GM23338 (cell line): ENCODE measurements around the gene TRIM67. TPM values are rescaled to one million over a fixed set of nuclear protein-coding genes. Genes with fewer than 3 reads are reported as not detected.

Experiments
- ATAC-seq: fragments of 200-7000 bp; cut with Tn5 transposase; 3 replicates; pipeline ENCODE4 v1.9.1; 2020
- DNase-seq: peaks from one replicate; pipeline ENCODE4 v3.0.0-alpha.2; 2015; ENCODE audit warnings: low spot score
- H2AFZ ChIP-seq: fragments of 200-600 bp; sonication (generic); 2 replicates; pipeline ENCODE4 v1.8.0; 2016; ENCODE audit warnings: antibody characterized with exemption, mild to moderate bottlenecking, moderate library complexity
- H3F3A ChIP-seq: fragments of 200-600 bp; sonication (generic); replicated peaks from 2 replicates; pipeline ENCODE4 v1.8.0; 2017; ENCODE audit warnings: antibody characterized with exemption, mixed run types, low read depth
- H3K27ac ChIP-seq: fragments of 200-600 bp; sonication (generic); 2 replicates; pipeline ENCODE4 v1.6.1; 2016; ENCODE audit warnings: low read depth
- H3K27me3 ChIP-seq: fragments of 200-600 bp; sonication (generic); 2 replicates; pipeline ENCODE4 v1.8.0; 2016; ENCODE audit warnings: mild to moderate bottlenecking, mixed run types, moderate library complexity; ENCODE audit not compliant: insufficient read depth
- H3K36me3 ChIP-seq: fragments of 200-600 bp; sonication (generic); 2 replicates; pipeline ENCODE4 v1.8.0; 2016; ENCODE audit warnings: mild to moderate bottlenecking; ENCODE audit not compliant: insufficient read depth
- H3K4me1 ChIP-seq: fragments of 200-600 bp; sonication (generic); 2 replicates; pipeline ENCODE4 v1.8.0; 2016; ENCODE audit warnings: mild to moderate bottlenecking, moderate library complexity; ENCODE audit not compliant: insufficient read depth
- H3K4me2 ChIP-seq: fragments of 200-600 bp; sonication (generic); 2 replicates; pipeline ENCODE4 v1.7.1; 2017; ENCODE audit warnings: mixed run types
- H3K4me3 ChIP-seq: fragments of 200-600 bp; sonication (generic); 2 replicates; pipeline ENCODE4 v1.6.1; 2016; ENCODE audit warnings: mixed run types
- H3K79me2 ChIP-seq: fragments of 200-600 bp; sonication (generic); replicated peaks from 2 replicates; pipeline ENCODE4 v1.8.0; 2017; ENCODE audit warnings: mild to moderate bottlenecking; ENCODE audit not compliant: insufficient read depth
- H3K9me2 ChIP-seq: fragments of 200-600 bp; sonication (generic); 2 replicates; pipeline ENCODE4 v1.8.0; 2017; ENCODE audit not compliant: insufficient read depth
- H4K20me1 ChIP-seq: fragments of 200-600 bp; sonication (generic); replicated peaks from 2 replicates; pipeline ENCODE4 v1.8.0; 2017; ENCODE audit warnings: mild to moderate bottlenecking; ENCODE audit not compliant: insufficient read depth
- H3K27ac Mint-ChIP-seq: 2 replicates; pipeline ENCODE4 v1.8.0; 2020; ENCODE audit warnings: inconsistent platforms, mild to moderate bottlenecking, moderate library complexity, mixed read lengths
- H3K27me3 Mint-ChIP-seq: 3 replicates; pipeline ENCODE4 v1.8.0; 2022; ENCODE audit warnings: low read depth, mild to moderate bottlenecking, moderate library complexity, mixed read lengths, inconsistent platforms; ENCODE audit not compliant: insufficient read depth, poor library complexity
- H3K36me3 Mint-ChIP-seq: 3 replicates; pipeline ENCODE4 v1.8.0; 2021; ENCODE audit warnings: low read depth, mild to moderate bottlenecking, inconsistent platforms, moderate library complexity, mixed read lengths
- H3K4me1 Mint-ChIP-seq: 3 replicates; pipeline ENCODE4 v1.8.0; 2020; ENCODE audit warnings: mild to moderate bottlenecking, inconsistent platforms, mixed read lengths
- H3K4me3 Mint-ChIP-seq: 3 replicates; pipeline ENCODE4 v1.8.0; 2021; ENCODE audit warnings: moderate library complexity, mild to moderate bottlenecking, inconsistent platforms, mixed read lengths
- H3K9me3 Mint-ChIP-seq: 3 replicates; pipeline ENCODE4 v1.8.0; 2020; ENCODE audit warnings: moderate library complexity, mild to moderate bottlenecking, inconsistent platforms, mixed read lengths
- CREB1 ChIP-seq: fragments of 250-450 bp; sonication (Bioruptor Pico); IDR thresholded peaks from 2 replicates; pipeline ENCODE4 v1.5.0; 2020; ENCODE audit warnings: low read depth, mild to moderate bottlenecking, moderate library complexity
- CTCF ChIP-seq, 2 experiments: fragments of 200-600 bp in 1 of 2; sonication (generic) in 1 of 2; conservative IDR thresholded peaks; 2 replicates each; pipeline versions ENCODE4 v1.5.1 to v1.6.1; 2016 to 2017; ENCODE audit warnings: antibody characterized with exemption in 2 of 2, low read depth in 2 of 2, mild to moderate bottlenecking in 2 of 2, moderate library complexity in 1 of 2
- ETS1 ChIP-seq: IDR thresholded peaks from 2 replicates; pipeline ENCODE4 v1.6.1; 2016; ENCODE audit warnings: antibody characterized with exemption
- EZH2 ChIP-seq: fragments of 200-600 bp; sonication (generic); IDR thresholded peaks from one replicate; pipeline ENCODE4 v1.8.0; 2017; ENCODE audit warnings: antibody characterized with exemption, mild to moderate bottlenecking, low read depth; ENCODE audit not compliant: unreplicated experiment
- EZH2phosphoT487 ChIP-seq: fragments of 200-600 bp; sonication (generic); IDR thresholded peaks from one replicate; pipeline ENCODE4 v1.8.1; 2018; ENCODE audit warnings: antibody characterized with exemption; ENCODE audit not compliant: unreplicated experiment
- JUNB ChIP-seq: IDR thresholded peaks from one replicate; pipeline ENCODE4 v1.6.1; 2016; ENCODE audit warnings: antibody characterized with exemption; ENCODE audit not compliant: unreplicated experiment
- NANOG ChIP-seq: IDR thresholded peaks from 2 replicates; pipeline ENCODE4 v1.6.1; 2016; ENCODE audit warnings: antibody characterized with exemption, borderline replicate concordance
- POLR2AphosphoS5 ChIP-seq: IDR thresholded peaks from 2 replicates; pipeline ENCODE4 v1.6.1; 2016; ENCODE audit warnings: antibody characterized with exemption, low read depth
- REST ChIP-seq: IDR thresholded peaks from one replicate; pipeline ENCODE4 v1.6.1; 2018; ENCODE audit warnings: antibody characterized with exemption; ENCODE audit not compliant: unreplicated experiment
- STAT1 ChIP-seq: IDR thresholded peaks from one replicate; pipeline ENCODE4 v1.6.1; 2016; ENCODE audit warnings: antibody characterized with exemption; ENCODE audit not compliant: unreplicated experiment
- ZNF114 ChIP-seq: fragments of 250-450 bp; sonication (Bioruptor Pico); IDR thresholded peaks from 2 replicates; pipeline ENCODE4 v1.5.0; 2020; ENCODE audit warnings: mild to moderate bottlenecking, moderate library complexity
- ZNF331 ChIP-seq: fragments of 250-450 bp; sonication (Bioruptor Pico); IDR thresholded peaks from 2 replicates; pipeline ENCODE4 v1.5.0; 2020; ENCODE audit warnings: low read depth, mild to moderate bottlenecking, moderate library complexity
- ZNF462 ChIP-seq: fragments of 250-450 bp; sonication (Bioruptor Pico); IDR thresholded peaks from 2 replicates; pipeline ENCODE4 v1.5.0; 2020; ENCODE audit warnings: mild to moderate bottlenecking, moderate library complexity
- polyA plus RNA-seq: library from polyadenylated mRNA; unstranded; fragments of >200 nt; fragmentation: Nextera tagmentation; extraction: Ambion mirVana; gene quantifications from 2 replicates; pipeline ENCODE4 v1.2.1, GENCODE V29; 2016
- total RNA-seq: library from RNA; depleted of rRNA; stranded (reverse); fragments of >200 nt; shearing (Covaris generic); gene quantifications from 2 replicates; pipeline ENCODE4 v1.2.3, GENCODE V29; 2014

TRIM67 gene
- total and polyA plus RNA-seq, 2 experiments from 2014 or later: 0.03 TPM; not detected in 1

GRCh38 chr1:231162297-231162969, 575 bp downstream of the TRIM67 start:
- ATAC-seq: peak; percentile 69
- peak overlapping the region; percentile 59; the same call in 2 of the 3 replicates for H3K4me3 Mint-ChIP-seq

More at GRCh38 chr1:231162297-231162969, 575 bp downstream of the TRIM67 start:
- Histone ChIP-seq H3F3A (no peaks in the 10 kb centered on the region), H3K79me2 (no peaks in the 10 kb centered on the region), H4K20me1 (peaks cover 17% of the 10 kb centered on the region; the same call in 1 of the 2 replicates), H3K4me3 (peak overlapping the region; percentile 69), H3K4me1 (0 out of 2 replicates have a peak, but pooled peaks cover 6% of the 10 kb centered on the region), H3K27ac (no peak overlapping the region), H3K27me3 (peaks cover 94% of the 10 kb centered on the region), H3K9me2 (no peaks in the 10 kb centered on the region), H2AFZ (0 out of 2 replicates have a peak overlapping the region, but pooled peaks have one; percentile 38), H3K36me3 (no peaks in the 10 kb centered on the region), H3K4me2 (peak overlapping the region; percentile 91)
- no peaks in the 10 kb centered on the region for H3K4me1 Mint-ChIP-seq
- peaks cover 71% of the 10 kb centered on the region for H3K27me3 Mint-ChIP-seq
- peaks cover 4% of the 10 kb centered on the region; the same call in 2 of the 3 replicates for H3K9me3 Mint-ChIP-seq
- no peaks in the 10 kb centered on the region for H3K36me3 Mint-ChIP-seq
- no peak for TF ChIP-seq CREB1 (CRISPR knock-in tag)
- peak; percentile 11 for TF ChIP-seq EZH2phosphoT487
- TF ChIP-seq CTCF (conservative IDR thresholded peaks at IDR 0.05; ENCODE audit: low read depth in 2 of 2): no peak
- no peak for TF ChIP-seq ETS1
- no peak for TF ChIP-seq NANOG
- TF ChIP-seq ZNF114: no peak
- TF ChIP-seq STAT1: no peak
- TF ChIP-seq JUNB: no peak
- peak; percentile 85 for TF ChIP-seq REST
- no peak for TF ChIP-seq POLR2AphosphoS5
- TF ChIP-seq ZNF462 (CRISPR knock-in tag): no peak
- no peak for TF ChIP-seq ZNF331 (CRISPR knock-in tag)
- peak; percentile 31 for TF ChIP-seq EZH2
- DNase-seq: peak; percentile 71
- H3K27ac Mint-ChIP-seq: no peak overlapping the region
